HEK293 (cell line): ENCODE results near the gene CLDN34.

Experiments used
- CTCF ChIP-seq: fragments of 450-650 bp; formaldehyde crosslinking; IDR thresholded peaks from 2 replicates; pipeline ENCODE4 v1.5.1; 2016; ENCODE audit warnings: missing biosample characterization, missing genetic modification characterization
- ZNF10 ChIP-seq: fragments of 450-650 bp; formaldehyde crosslinking; IDR thresholded peaks from 2 replicates; pipeline ENCODE4 v1.5.1; 2017; ENCODE audit warnings: missing biosample characterization, missing genetic modification characterization
- ZNF24 ChIP-seq: fragments of 450-650 bp; formaldehyde crosslinking; IDR thresholded peaks from 2 replicates; pipeline ENCODE4 v1.5.1; 2016; ENCODE audit warnings: missing biosample characterization, missing genetic modification characterization
- ZNF501 ChIP-seq: fragments of 450-650 bp; formaldehyde crosslinking; IDR thresholded peaks from 2 replicates; pipeline ENCODE4 v1.5.1; 2016; ENCODE audit warnings: missing biosample characterization, missing genetic modification characterization
- ZNF549 ChIP-seq: fragments of 450-650 bp; IDR thresholded peaks from 2 replicates; pipeline ENCODE4 v1.5.1; 2018; ENCODE audit warnings: missing biosample characterization, missing genetic modification characterization, mild to moderate bottlenecking, inconsistent platforms, moderate library complexity

GRCh38 chrX:9947131-9947794, 19.9 kb upstream of the CLDN34 start:
- TF ChIP-seq CTCF (tag by site-specific recombination) (no peak), ZNF10 (tag by site-specific recombination) (no peak), ZNF549 (no peak), ZNF24 (tag by site-specific recombination) (no peak), ZNF501 (no peak)
